ENCODE measurements around the gene EGLN2. TPM values are rescaled to one million over a fixed set of nuclear protein-coding genes. Genes with fewer than 3 reads are reported as not detected.

Gene EGLN2
- total and polyA plus RNA-seq, 10 of the 15 experiments (the other 5 are each of a cell fraction or from before 2014, with no cell fraction given), result 8.6 to 93.0 (median 66.8) TPM

GRCh38 chr19:40798683-40799557, at the start of gene EGLN2 (continued):
- TF ChIP-seq E4F1 (IDR thresholded peaks at IDR 0.05; ENCODE audit: borderline replicate concordance, partially characterized antibody) (no peak), NBN (IDR thresholded peaks at IDR 0.05) (no peak), SUPT20H (IDR thresholded peaks at IDR 0.05; ENCODE audit: borderline replicate concordance, control insufficient read depth, low read depth, low read length) (no peak), PBX3 (IDR thresholded peaks at IDR 0.05; ENCODE audit: insufficient replicate concordance, low read depth, low read length) (peak; percentile 7), IRF4 (IDR thresholded peaks at IDR 0.05; ENCODE audit: low read depth, low read length) (no peak), BHLHE40 (IDR thresholded peaks at IDR 0.05; ENCODE audit: borderline replicate concordance in 1 of 2, low read depth in 2 of 2, low read length in 1 of 2) (peak; percentile 90 to 99), EGR1 (IDR thresholded peaks at IDR 0.05; ENCODE audit: borderline replicate concordance in 1 of 2, low read depth in 2 of 2, low read length in 2 of 2) (peak in 1 of 2 experiments; percentile 56; a peak in 1 of 3 replicates), HDGF (IDR thresholded peaks at IDR 0.05) (peak; percentile 98), SKIL (IDR thresholded peaks at IDR 0.05; ENCODE audit: low read depth, poor library complexity, severe bottlenecking) (no peak), RFX5 (IDR thresholded peaks at IDR 0.05; ENCODE audit: low read depth, low read length) (0 out of 2 replicates have a peak, but pooled peaks have one; percentile 34), MAX (IDR thresholded peaks at IDR 0.05; ENCODE audit: low read depth, low read length) (peak; percentile 80; the same call in 1 of the 2 replicates), NR2C1 (IDR thresholded peaks at IDR 0.05) (0 out of 2 replicates have a peak, but pooled peaks have one; percentile 22), CHD2 (IDR thresholded peaks at IDR 0.05; ENCODE audit: borderline replicate concordance, low read depth, low read length) (0 out of 2 replicates have a peak, but pooled peaks have one; percentile 24), POU2F2 (IDR thresholded peaks at IDR 0.05; ENCODE audit: borderline replicate concordance, low read depth, low read length) (peak; percentile 91; the same call in 2 of the 3 replicates), CBX5 (IDR thresholded peaks at IDR 0.05; ENCODE audit: low read depth) (no peak), SP1 (IDR thresholded peaks at IDR 0.05; ENCODE audit: low read depth, low read length) (peak; percentile 57), RAD51 (IDR thresholded peaks at IDR 0.05) (peak; percentile 75), SMAD5 (IDR thresholded peaks at IDR 0.05; ENCODE audit: low read depth) (peak; percentile 3; the same call in 1 of the 2 replicates), JUND (IDR thresholded peaks at IDR 0.05; ENCODE audit: low read depth, low read length) (0 out of 2 replicates have a peak, but pooled peaks have one; percentile 35), USF2 (IDR thresholded peaks at IDR 0.05; ENCODE audit: borderline replicate concordance, low read depth, low read length) (peak; percentile 54), IKZF1 (conservative IDR thresholded peaks at IDR 0.05) (0 out of 2 replicates have a peak, but pooled peaks have one; percentile 8), CEBPB (IDR thresholded peaks at IDR 0.05; ENCODE audit: borderline replicate concordance in 1 of 2, low read depth in 2 of 2, low read length in 2 of 2) (no peak)
